IPS-20b (cell line): ENCODE measurements around the gene KPNA4.
A peak's percentile ranks its signal among the peaks of the same experiment; 100 is the strongest.

ENCODE experiments used
- H3K27ac ChIP-seq: one replicate; pipeline ENCODE4 v1.5.1; 2013; ENCODE audit warnings: low read length
- H3K27me3 ChIP-seq: 2 replicates; pipeline ENCODE4 v1.6.1; 2013; ENCODE audit warnings: mild to moderate bottlenecking, low read length, inconsistent platforms; ENCODE audit not compliant: insufficient read depth
- H3K36me3 ChIP-seq: 2 replicates; pipeline ENCODE4 v1.6.1; 2013; ENCODE audit warnings: low read depth, mild to moderate bottlenecking, inconsistent platforms, low read length, moderate library complexity; ENCODE audit not compliant: insufficient read depth
- H3K4me1 ChIP-seq: 2 replicates; pipeline ENCODE4 v1.6.1; 2013; ENCODE audit warnings: mild to moderate bottlenecking, control low read depth, inconsistent platforms, low read length, moderate library complexity; ENCODE audit not compliant: insufficient read depth
- H3K4me3 ChIP-seq: 2 replicates; pipeline ENCODE4 v1.5.1; 2013; ENCODE audit warnings: mild to moderate bottlenecking, low read length, inconsistent platforms
- H3K9ac ChIP-seq: 2 replicates; pipeline ENCODE4 v1.6.1; 2013; ENCODE audit warnings: low read depth, mild to moderate bottlenecking, inconsistent platforms, low read length, moderate library complexity
- H3K9me3 ChIP-seq: 2 replicates; pipeline ENCODE4 v1.6.1; 2013; ENCODE audit warnings: mild to moderate bottlenecking, low read depth, low read length, inconsistent platforms; ENCODE audit not compliant: insufficient read depth

KPNA4 gene

GRCh38 chr3:160567774-160568173, 2.4 kb upstream of the KPNA4 start:
- Histone ChIP-seq H3K36me3 (peaks cover 3% of the 10 kb centered on the region; the same call in 1 of the 2 replicates), H3K27me3 (no peaks in the 10 kb centered on the region), H3K4me1 (peaks cover 12% of the 10 kb centered on the region; the same call in 1 of the 2 replicates), H3K27ac (no peak overlapping the region), H3K9ac (no peak overlapping the region), H3K4me3 (no peak overlapping the region), H3K9me3 (no peaks in the 10 kb centered on the region)

- peaks cover 11% of the 10 kb centered on the region; the same call in 1 of the 2 replicates for H3K36me3 ChIP-seq
- H3K4me1 ChIP-seq, result peaks cover 12% of the 10 kb centered on the region; the same call in 1 of the 2 replicates
- peak overlapping the region; percentile 94; the same call in 1 of the 2 replicates for H3K9ac ChIP-seq
- no peaks in the 10 kb centered on the region for H3K9me3 ChIP-seq
- H3K27ac ChIP-seq, result no peak overlapping the region
- no peaks in the 10 kb centered on the region for H3K27me3 ChIP-seq
- H3K4me3 ChIP-seq, result peak overlapping the region; percentile 91
Measured at GRCh38 chr3:160566499-160566898, 1.1 kb upstream of the KPNA4 start.

GRCh38 chr3:160564949-160565441, 376 bp downstream of the KPNA4 start:
- peak overlapping the region; percentile 75; the same call in 1 of the 2 replicates for H3K9ac ChIP-seq
- H3K27me3 ChIP-seq, result no peaks in the 10 kb centered on the region
- peaks cover 15% of the 10 kb centered on the region; the same call in 1 of the 2 replicates for H3K36me3 ChIP-seq
- H3K27ac ChIP-seq, result no peak overlapping the region
- H3K9me3 ChIP-seq, result no peaks in the 10 kb centered on the region
- peak overlapping the region; percentile 97 for H3K4me3 ChIP-seq
- H3K4me1 ChIP-seq, result peaks cover 12% of the 10 kb centered on the region; the same call in 1 of the 2 replicates

DNA sequence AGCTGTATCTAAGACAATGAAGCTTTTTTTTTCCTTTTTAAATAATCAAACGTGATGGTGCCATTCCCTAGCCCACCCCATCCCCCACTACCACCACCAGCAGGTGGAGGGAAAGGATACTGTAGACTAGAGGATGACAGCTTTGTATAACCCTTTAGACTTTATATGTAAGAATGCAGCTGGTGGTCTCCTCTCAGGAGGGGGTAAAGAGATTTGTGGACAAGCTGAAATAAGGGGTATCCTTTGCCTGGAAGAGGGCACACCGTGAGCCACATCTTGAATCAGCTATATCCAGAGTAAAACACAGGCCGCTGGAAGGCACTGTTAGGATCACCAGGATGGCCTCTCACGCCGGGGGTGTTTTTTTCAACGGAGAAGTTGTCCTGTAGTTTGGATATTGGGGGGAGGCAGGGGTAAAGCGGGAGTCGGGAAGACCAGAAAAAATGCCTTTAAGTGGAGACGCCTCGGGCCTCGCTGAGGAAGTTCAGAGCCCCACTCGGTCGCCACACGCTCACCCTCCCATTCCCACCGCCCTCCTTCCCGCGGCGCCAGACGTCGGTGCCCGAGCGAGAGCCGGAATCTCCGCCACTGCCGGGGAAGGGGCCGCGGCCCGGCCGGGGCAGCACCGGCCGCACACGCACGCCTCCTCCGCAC, 986 bp downstream of the KPNA4 start:
- peak overlapping the region; percentile 41 for H3K27ac ChIP-seq
- peak overlapping the region; percentile 90; the same call in 1 of the 2 replicates for H3K9ac ChIP-seq
- H3K4me3 ChIP-seq, result peak overlapping the region; percentile 97
- no peaks in the 10 kb centered on the region for H3K27me3 ChIP-seq
- peaks cover 12% of the 10 kb centered on the region; the same call in 1 of the 2 replicates for H3K4me1 ChIP-seq
- H3K9me3 ChIP-seq, result no peaks in the 10 kb centered on the region
- H3K36me3 ChIP-seq, result peaks cover 15% of the 10 kb centered on the region; the same call in 1 of the 2 replicates

DNA sequence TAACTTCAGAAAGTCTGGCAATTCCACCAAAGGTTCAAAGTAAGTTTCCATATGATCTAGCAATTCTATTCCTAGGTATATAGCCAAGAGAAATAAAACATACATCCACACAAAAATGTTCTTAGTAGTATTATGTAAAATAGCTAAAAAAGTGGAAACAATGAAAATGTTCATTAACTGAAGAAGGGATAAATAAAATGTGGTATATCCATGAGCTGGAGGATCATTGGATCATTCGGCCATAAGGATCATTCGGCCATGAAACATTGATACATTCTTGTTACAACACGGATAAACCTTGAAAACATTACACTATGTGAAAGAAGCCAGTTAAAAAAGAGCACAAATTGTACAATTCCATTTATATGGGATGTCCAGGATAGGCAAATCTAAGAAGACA, 2.4 kb downstream of the KPNA4 start:
- no peak overlapping the region for H3K9ac ChIP-seq

DNA sequence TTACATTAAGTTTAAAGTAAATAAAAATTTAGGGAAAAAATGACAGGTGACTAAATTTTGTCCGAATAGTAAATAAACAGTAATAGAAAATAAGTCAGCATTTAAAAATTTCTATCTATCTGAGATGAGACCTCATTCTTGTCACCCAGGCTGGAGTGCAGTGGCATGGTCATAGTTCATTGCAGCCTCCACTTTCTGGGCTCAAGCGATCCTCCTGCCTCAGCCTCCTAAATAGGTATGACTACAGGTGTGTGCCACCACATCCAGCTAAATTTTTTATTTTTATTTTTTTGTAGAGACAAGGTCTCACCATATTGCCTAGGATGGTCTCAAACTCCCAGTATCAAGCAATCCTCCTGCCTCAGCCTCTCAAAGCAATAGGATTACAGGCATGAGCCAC, 7.8 kb downstream of the KPNA4 start:
- Histone ChIP-seq H3K4me1 (peaks cover 21% of the 10 kb centered on the region), H3K27ac (no peak overlapping the region), H3K9ac (no peak overlapping the region), H3K9me3 (no peaks in the 10 kb centered on the region), H3K4me3 (no peak overlapping the region), H3K27me3 (no peaks in the 10 kb centered on the region), H3K36me3 (peaks cover 10% of the 10 kb centered on the region)

More for the DNA sequence above, 2.4 kb downstream of the KPNA4 start:
- H3K27me3 ChIP-seq, result no peaks in the 10 kb centered on the region
- H3K27ac ChIP-seq, result no peak overlapping the region
- H3K4me1 ChIP-seq, result peaks cover 12% of the 10 kb centered on the region; the same call in 1 of the 2 replicates
- H3K4me3 ChIP-seq, result peak overlapping the region; percentile 97
- no peaks in the 10 kb centered on the region for H3K9me3 ChIP-seq
- H3K36me3 ChIP-seq, result peaks cover 15% of the 10 kb centered on the region; the same call in 1 of the 2 replicates

GRCh38 chr3:160556141-160556540, 9.2 kb downstream of the KPNA4 start:
- Histone ChIP-seq H3K27ac (no peak overlapping the region), H3K4me3 (no peak overlapping the region), H3K9ac (no peak overlapping the region), H3K36me3 (peaks cover 5% of the 10 kb centered on the region), H3K27me3 (no peaks in the 10 kb centered on the region), H3K4me1 (peaks cover 24% of the 10 kb centered on the region), H3K9me3 (peaks cover 5% of the 10 kb centered on the region)

GRCh38 chr3:160554980-160555379, 10.4 kb downstream of the KPNA4 start:
- Histone ChIP-seq H3K27me3 (no peaks in the 10 kb centered on the region), H3K4me1 (peaks cover 24% of the 10 kb centered on the region), H3K9me3 (peaks cover 16% of the 10 kb centered on the region), H3K4me3 (no peak overlapping the region), H3K9ac (no peak overlapping the region), H3K27ac (no peak overlapping the region), H3K36me3 (peaks cover 12% of the 10 kb centered on the region)

DNA sequence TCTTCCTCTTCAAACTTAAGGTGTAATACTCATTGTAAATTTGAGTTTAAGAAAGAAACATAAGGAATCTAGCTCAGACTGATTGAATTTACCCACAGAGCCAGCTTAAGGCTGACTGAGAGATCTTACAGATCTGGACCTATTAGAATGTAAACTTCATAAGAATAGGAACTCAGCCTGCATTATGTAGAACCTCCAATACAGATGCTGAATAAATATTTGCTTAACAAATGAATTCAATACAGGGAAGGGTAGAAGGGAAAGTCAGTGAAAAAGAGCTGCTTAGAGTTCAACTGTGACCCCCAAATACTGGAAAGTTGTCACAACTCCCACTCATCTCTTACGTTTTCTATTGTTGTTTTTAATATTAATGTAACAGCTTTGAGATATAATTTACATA, 11.5 kb downstream of the KPNA4 start:
- Histone ChIP-seq H3K36me3 (peaks cover 19% of the 10 kb centered on the region), H3K4me3 (0 out of 2 replicates have a peak overlapping the region, but pooled peaks have one; percentile 16), H3K9ac (no peak overlapping the region)

DNA sequence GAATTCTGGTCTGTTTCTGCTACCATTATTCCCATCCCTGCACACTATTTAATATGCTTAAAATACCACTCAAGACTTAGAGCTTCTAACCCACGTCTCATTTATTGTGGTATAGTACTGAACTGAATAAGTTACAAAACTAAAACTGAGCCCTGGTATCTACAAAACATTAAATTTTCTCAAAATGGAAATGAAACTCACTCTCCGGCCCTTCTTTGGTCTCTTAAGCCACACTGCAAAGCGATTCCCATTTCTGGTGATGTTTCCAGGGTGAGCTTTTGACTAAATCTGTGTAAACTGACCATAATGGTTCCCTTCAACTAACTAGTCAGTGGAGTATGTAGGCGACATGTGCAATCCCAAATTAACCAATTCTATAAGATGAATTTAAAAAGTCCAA, 18.6 kb downstream of the KPNA4 start:
- no peaks in the 10 kb centered on the region for H3K27me3 ChIP-seq
- peaks cover 19% of the 10 kb centered on the region for H3K36me3 ChIP-seq
- H3K27ac ChIP-seq, result no peak overlapping the region
- peaks cover 5% of the 10 kb centered on the region; the same call in 1 of the 2 replicates for H3K4me1 ChIP-seq
- H3K9me3 ChIP-seq, result peaks cover 23% of the 10 kb centered on the region
- H3K9ac ChIP-seq, result no peak overlapping the region
- no peak overlapping the region for H3K4me3 ChIP-seq

More for the DNA sequence above, 11.5 kb downstream of the KPNA4 start:
- peaks cover 23% of the 10 kb centered on the region for H3K9me3 ChIP-seq
- H3K27ac ChIP-seq, result no peak overlapping the region
- H3K27me3 ChIP-seq, result no peaks in the 10 kb centered on the region
- peaks cover 24% of the 10 kb centered on the region for H3K4me1 ChIP-seq

GRCh38 chr3:160545504-160545871, 19.9 kb downstream of the KPNA4 start:
- H3K9me3 ChIP-seq, result peaks cover 12% of the 10 kb centered on the region; the same call in 1 of the 2 replicates
- no peak overlapping the region for H3K27ac ChIP-seq
- no peak overlapping the region for H3K9ac ChIP-seq
- H3K36me3 ChIP-seq, result peaks cover 8% of the 10 kb centered on the region
- H3K4me1 ChIP-seq, result peaks cover 7% of the 10 kb centered on the region
- no peaks in the 10 kb centered on the region for H3K27me3 ChIP-seq
- H3K4me3 ChIP-seq, result no peak overlapping the region
